ENCODE measurements around the gene MYO16. TPM values are rescaled to one million over a fixed set of nuclear protein-coding genes. Genes with fewer than 3 reads are reported as not detected.

The MYO16 gene
- total RNA-seq, 1 donor: not detected

- H3K79me2 ChIP-seq (ENCODE audit: insufficient read depth, low read length): no peaks in the 10 kb centered on the region
- no peaks in the 10 kb centered on the region for H3K9me3 ChIP-seq (ENCODE audit: low read depth, low read length)
- H3K4me2 ChIP-seq (ENCODE audit: insufficient read depth, low read length): no peak overlapping the region
- no peak overlapping the region for H3K27ac ChIP-seq (ENCODE audit: low read depth, low read length)
- DNase-seq (ENCODE audit: insufficient read length, low spot score, missing footprints): no peak
- H4K20me1 ChIP-seq (ENCODE audit: insufficient read depth, low read length): no peaks in the 10 kb centered on the region
- no peaks in the 10 kb centered on the region for H3K36me3 ChIP-seq (ENCODE audit: insufficient read depth, low read length)
- no peaks in the 10 kb centered on the region for H3K27me3 ChIP-seq (ENCODE audit: insufficient read depth, low read length)
- no peak overlapping the region for H2AFZ ChIP-seq (ENCODE audit: low read length)
- no peak overlapping the region for H3K4me3 ChIP-seq (ENCODE audit: insufficient read depth, low read length)
- no peaks in the 10 kb centered on the region for H3K4me1 ChIP-seq (ENCODE audit: insufficient read depth, low read length)
- TF ChIP-seq CTCF (IDR thresholded peaks at IDR 0.05; ENCODE audit: extremely low read depth, low read depth, low read length): no peak
These were observed 53.3 kb downstream of the MYO16 start for GRCh38 chr13:108682714-108683113.

GRCh38 chr13:108686027-108686426 lies 56.6 kb downstream of the MYO16 start:
- Histone ChIP-seq H2AFZ (ENCODE audit: low read length) (no peak overlapping the region), H3K4me1 (ENCODE audit: insufficient read depth, low read length) (no peaks in the 10 kb centered on the region), H3K4me3 (ENCODE audit: insufficient read depth, low read length) (no peak overlapping the region), H3K4me2 (ENCODE audit: insufficient read depth, low read length) (no peak overlapping the region), H3K79me2 (ENCODE audit: insufficient read depth, low read length) (no peaks in the 10 kb centered on the region), H3K27ac (ENCODE audit: low read depth, low read length) (no peak overlapping the region), H3K9me3 (ENCODE audit: low read depth, low read length) (no peaks in the 10 kb centered on the region), H3K27me3 (ENCODE audit: insufficient read depth, low read length) (no peaks in the 10 kb centered on the region), H3K36me3 (ENCODE audit: insufficient read depth, low read length) (no peaks in the 10 kb centered on the region), H4K20me1 (ENCODE audit: insufficient read depth, low read length) (no peaks in the 10 kb centered on the region)
- TF ChIP-seq CTCF (IDR thresholded peaks at IDR 0.05; ENCODE audit: extremely low read depth, low read depth, low read length): no peak
- DNase-seq (ENCODE audit: insufficient read length, low spot score, missing footprints): no peak

GRCh38 chr13:108690726-108691125 lies 61.3 kb downstream of the MYO16 start:
- Histone ChIP-seq H3K27ac (ENCODE audit: low read depth, low read length) (no peak overlapping the region), H3K9me3 (ENCODE audit: low read depth, low read length) (peaks cover 2% of the 10 kb centered on the region), H3K4me3 (ENCODE audit: insufficient read depth, low read length) (no peak overlapping the region), H3K36me3 (ENCODE audit: insufficient read depth, low read length) (no peaks in the 10 kb centered on the region), H3K4me1 (ENCODE audit: insufficient read depth, low read length) (no peaks in the 10 kb centered on the region), H2AFZ (ENCODE audit: low read length) (no peak overlapping the region), H3K27me3 (ENCODE audit: insufficient read depth, low read length) (no peaks in the 10 kb centered on the region), H4K20me1 (ENCODE audit: insufficient read depth, low read length) (no peaks in the 10 kb centered on the region), H3K79me2 (ENCODE audit: insufficient read depth, low read length) (no peaks in the 10 kb centered on the region), H3K4me2 (ENCODE audit: insufficient read depth, low read length) (no peak overlapping the region)
- no peak for TF ChIP-seq CTCF (IDR thresholded peaks at IDR 0.05; ENCODE audit: extremely low read depth, low read depth, low read length)
- DNase-seq (ENCODE audit: insufficient read length, low spot score, missing footprints): no peak

- H2AFZ ChIP-seq (ENCODE audit: low read length): no peak overlapping the region
- DNase-seq (ENCODE audit: insufficient read length, low spot score, missing footprints): no peak
- no peaks in the 10 kb centered on the region for H3K4me1 ChIP-seq (ENCODE audit: insufficient read depth, low read length)
- H3K4me3 ChIP-seq (ENCODE audit: insufficient read depth, low read length): no peak overlapping the region
- TF ChIP-seq CTCF (IDR thresholded peaks at IDR 0.05; ENCODE audit: extremely low read depth, low read depth, low read length): no peak
- H3K4me2 ChIP-seq (ENCODE audit: insufficient read depth, low read length): no peak overlapping the region
- no peak overlapping the region for H3K27ac ChIP-seq (ENCODE audit: low read depth, low read length)
- peaks cover 2% of the 10 kb centered on the region for H3K9me3 ChIP-seq (ENCODE audit: low read depth, low read length)
- no peaks in the 10 kb centered on the region for H3K79me2 ChIP-seq (ENCODE audit: insufficient read depth, low read length)
- no peaks in the 10 kb centered on the region for H3K36me3 ChIP-seq (ENCODE audit: insufficient read depth, low read length)
- no peaks in the 10 kb centered on the region for H3K27me3 ChIP-seq (ENCODE audit: insufficient read depth, low read length)
- H4K20me1 ChIP-seq (ENCODE audit: insufficient read depth, low read length): no peaks in the 10 kb centered on the region
These were observed 71.2 kb downstream of the MYO16 start for GRCh38 chr13:108700422-108701170.

All from osteoblast (primary cell).